Stimulated activated CD8-positive, alpha-beta memory T cell treated with anti-CD3 and anti-CD28 coated beads, Interleukin-4, amount 100 ng/mL, for 24 hours (primary cell): ENCODE results near the gene MAD2L1.

Source experiments
- DNase-seq: peaks from one replicate; pipeline ENCODE4 v3.0.0-alpha.2; 2020; ENCODE audit warnings: low read depth

The MAD2L1 gene

DNA sequence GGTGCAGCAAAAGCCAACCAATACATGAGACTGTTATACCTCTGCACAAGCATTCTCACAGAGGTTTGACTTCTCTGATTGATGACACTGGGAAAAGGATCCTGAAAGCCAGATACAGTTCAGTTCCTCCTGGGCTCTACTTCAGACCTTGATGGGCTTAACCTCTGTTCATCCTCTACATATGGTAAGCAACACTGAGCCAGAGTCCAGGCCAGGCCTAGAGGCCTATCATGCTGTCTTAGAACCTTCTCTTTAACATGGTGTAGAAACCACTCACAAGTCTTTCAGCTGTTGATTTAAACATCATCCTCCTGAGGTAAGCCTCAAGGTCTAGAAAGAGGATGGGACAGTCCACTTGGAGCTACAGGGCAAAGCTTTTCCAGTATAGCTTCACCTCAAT is 9.2 kb downstream of the MAD2L1 start:
- no peak for DNase-seq

- DNase-seq = no peak
Observed at GRCh38 chr4:120056246-120056645, 10.4 kb downstream of the MAD2L1 start.

DNA sequence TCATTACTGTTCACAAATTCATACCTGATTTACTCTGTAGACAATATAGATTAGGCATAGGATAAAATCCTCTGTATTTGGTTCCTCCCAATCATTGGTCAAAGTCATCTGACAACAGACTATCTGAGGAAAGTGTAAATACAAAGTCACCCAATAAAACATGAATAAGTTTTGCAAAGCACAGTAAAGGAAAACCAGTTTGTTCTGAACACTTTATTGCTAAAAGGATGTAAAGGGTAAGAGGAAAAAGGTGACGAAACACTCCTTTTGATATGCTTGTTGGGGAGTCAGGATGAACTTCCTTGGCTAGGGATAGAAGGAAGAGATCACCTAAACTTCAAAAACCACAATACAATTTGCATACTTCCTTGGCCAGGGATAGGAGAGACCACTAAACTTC is 10.9 kb downstream of the MAD2L1 start:
- DNase-seq = no peak

DNA sequence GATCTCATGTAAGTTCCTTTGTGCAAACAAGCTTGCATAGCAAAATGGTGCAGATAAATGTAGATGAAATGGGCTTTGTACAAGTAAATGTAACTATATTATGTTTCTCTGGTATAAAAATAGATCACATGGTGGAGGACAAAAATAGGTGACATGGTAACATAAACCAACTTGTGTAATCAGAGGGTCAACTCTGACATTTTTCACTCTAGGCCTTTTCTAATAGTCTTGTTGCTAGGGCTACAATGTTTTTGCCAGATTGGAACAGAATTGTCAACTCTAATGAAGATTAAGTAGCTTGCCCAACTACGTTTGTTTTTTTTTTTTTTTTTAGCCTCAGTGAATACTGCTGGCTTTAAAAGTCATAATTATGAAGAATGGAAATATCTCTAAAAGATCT is 11.5 kb downstream of the MAD2L1 start:
- DNase-seq = no peak

GRCh38 chr4:120053911-120054310 is 12.7 kb downstream of the MAD2L1 start:
- no peak for DNase-seq

GRCh38 chr4:120052856-120053255 is 13.8 kb downstream of the MAD2L1 start:
- no peak for DNase-seq

- no peak for DNase-seq
Observed at GRCh38 chr4:120051253-120051652, 15.4 kb downstream of the MAD2L1 start.

GRCh38 chr4:120049732-120050494 is 16.7 kb downstream of the MAD2L1 start:
- peak; percentile 50 for DNase-seq

DNA sequence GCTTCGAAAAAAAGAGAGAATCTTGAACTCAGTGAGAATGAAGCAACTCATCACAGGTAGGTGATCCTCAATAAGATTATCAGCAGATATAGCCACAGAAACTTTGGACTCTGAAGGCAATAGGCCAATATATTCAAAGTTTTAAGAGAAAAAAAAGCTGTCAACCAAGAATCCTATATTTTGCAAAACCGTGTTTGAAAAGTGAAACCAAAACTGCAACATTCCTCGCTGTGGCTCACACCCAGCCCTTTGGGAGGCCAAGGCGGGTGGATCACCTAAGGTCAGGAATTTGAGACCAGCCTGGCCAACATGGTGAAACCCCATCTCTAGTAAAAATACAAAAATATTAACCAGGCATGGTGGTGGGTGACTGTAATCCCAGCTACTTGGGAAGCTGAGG is 22.8 kb downstream of the MAD2L1 start:
- no peak for DNase-seq

DNA sequence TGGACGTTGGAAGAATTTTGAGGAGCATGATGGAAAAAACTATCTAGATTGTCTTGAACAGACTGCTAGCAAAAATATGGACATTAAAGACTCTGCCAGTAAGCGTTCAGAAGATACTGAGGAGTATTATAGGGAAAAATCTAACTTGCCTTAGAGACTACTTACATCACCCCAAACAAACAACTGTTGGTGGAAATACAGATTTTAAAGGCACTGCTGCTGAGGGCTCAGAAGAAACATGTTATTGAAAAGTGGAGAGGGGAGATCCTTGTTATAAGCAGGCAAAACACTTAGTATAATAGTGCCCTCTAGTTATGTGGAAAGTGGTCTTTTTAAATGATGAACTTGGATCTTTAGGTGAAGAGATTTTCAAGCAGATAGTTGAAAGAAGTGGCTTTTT is 29.2 kb downstream of the MAD2L1 start:
- no peak for DNase-seq

DNA sequence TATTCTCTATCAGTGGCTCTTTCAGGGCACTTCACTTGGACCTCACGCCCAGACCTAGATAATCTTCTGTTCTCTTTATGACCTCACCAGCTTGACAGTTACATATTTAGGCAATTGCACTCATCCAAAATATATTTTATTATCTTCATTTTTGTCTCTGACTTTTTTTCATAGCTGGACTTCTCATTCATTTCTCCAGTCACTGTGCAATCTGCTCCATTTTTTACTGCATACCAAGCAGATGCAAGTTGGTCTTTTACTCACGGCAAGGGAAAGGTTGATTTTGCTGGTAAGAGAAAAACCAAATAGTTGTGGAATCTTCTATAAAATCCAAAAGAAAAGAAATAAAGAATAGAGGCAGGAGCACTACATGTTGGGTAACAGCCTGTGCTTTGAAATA is 31.7 kb downstream of the MAD2L1 start:
- no peak for DNase-seq

GRCh38 chr4:120026853-120027252 is 39.8 kb downstream of the MAD2L1 start:
- no peak for DNase-seq

DNA sequence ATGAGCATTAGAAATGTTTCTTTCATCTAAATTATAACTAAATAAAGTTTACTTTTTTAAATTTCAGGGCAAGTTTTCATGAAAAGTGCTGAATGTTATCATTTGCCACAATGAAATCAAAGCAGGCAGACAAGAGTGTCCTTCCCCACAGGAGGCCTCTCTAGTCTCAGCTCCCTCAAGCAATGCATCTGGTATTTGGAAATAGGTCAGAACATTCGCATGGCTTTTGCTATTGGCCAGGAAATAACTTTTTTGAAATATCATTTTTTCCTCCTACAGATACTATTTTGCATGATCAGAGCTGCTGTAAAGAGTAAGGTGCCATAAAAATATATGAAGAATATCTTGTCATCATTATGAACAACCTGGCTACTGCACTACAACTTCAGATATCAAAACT is 41.1 kb downstream of the MAD2L1 start:
- DNase-seq = no peak

- no peak for DNase-seq
Observed at GRCh38 chr4:120018786-120019185, 47.9 kb downstream of the MAD2L1 start.

DNA sequence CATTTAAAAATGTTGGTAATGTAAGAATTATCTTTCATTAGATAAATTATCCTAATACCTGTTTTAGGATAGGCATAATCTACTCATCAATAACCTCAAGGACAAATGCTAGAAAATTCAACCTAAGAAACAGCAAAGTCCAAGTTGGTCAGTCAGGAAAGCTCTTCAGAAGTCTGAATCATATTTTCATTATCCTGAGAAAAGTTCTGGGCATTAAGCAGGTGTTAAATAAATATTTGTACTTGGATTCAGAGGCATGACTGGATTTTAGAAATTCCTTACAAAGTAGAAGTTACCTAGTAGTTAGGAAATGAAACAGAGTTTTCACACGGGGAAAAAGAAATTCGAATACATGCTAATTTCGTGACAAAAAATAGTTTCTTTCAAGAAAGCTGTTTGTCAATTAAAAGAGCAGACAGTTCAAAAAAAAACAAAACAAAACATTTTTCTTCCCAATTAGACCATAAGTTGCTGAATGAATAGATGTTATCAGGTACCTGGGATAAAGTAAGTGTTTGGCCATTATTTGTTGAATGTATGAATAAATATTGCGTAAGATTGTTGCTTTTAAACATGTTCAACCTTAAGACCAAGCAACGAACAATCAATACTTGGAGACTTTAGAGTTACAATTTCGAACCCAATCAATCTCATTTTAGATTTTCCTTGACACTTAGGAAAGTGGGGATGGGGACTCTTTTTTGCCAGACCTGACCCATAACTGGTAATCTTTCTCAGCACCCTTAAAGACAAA is 48.5 kb downstream of the MAD2L1 start:
- DNase-seq = no peak

DNA sequence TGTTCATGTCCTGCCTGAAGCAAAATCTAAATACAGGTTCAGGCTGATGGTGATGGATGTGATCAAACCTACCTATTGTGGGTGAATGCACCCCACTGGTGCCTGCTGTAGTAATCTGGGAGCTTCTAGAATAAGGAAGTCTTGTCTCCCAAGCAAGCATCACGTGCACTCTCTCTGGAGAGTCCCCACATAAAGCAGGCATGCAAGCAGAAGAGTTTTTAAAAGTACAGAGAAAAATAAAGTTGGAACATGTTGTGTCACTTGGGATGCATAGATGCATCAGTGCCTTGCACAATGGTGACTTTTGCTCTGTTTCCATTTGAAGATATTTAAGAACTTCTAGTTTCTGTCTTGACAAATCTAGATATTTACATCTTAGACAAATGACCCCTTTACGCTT is 54.9 kb downstream of the MAD2L1 start:
- DNase-seq = no peak

DNA sequence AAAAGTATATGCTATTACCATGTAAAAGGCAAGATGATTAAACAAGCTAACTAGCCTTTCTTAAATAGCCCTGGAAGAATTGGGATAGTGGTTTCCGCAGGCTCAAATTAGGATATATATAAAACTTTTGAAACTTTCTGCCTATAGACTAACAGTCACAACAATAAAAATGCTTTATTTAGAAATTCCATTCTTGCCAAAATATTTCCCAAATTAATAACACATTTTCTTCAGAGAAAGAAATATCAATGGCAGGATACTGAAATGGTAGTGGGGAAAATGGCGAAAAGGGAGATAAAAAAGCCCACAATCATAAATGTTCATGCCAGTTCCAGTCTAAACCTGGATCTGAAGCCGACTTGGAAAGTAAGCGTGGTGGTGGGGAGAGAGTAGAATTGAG is 56.0 kb downstream of the MAD2L1 start:
- no peak for DNase-seq

GRCh38 chr4:120009731-120010130 is 56.9 kb downstream of the MAD2L1 start:
- DNase-seq = no peak

GRCh38 chr4:120008957-120009356 is 57.7 kb downstream of the MAD2L1 start:
- DNase-seq = no peak

DNA sequence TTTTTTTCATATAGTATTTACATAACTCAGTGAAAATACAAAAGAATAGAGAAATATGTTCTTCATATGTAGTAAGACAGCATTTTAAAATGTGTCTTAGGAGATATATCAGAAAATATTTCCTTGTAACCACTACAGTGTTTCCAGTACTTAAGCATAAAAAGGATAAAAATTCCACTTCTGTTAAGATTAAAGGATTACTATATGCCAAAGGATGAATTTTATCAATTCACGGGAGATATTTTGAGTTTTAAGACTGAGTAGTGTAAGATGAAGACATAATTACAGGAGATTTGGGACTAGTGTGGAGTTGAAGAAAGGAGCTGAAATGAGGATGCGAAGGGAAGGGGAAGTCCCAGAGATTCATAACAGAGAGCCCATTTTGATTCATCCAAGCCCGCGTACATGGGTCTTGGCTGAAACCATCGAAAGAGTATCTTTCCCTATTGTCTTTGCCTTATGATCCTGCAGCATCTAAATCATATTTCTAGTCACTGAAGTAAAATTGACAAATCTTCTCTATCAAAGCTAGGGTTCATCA is 58.7 kb downstream of the MAD2L1 start:
- no peak for DNase-seq

- DNase-seq = no peak
Observed at GRCh38 chr4:120007191-120007871, 59.3 kb downstream of the MAD2L1 start.
